ENCODE data around the gene C19orf38.

C19orf38 gene

DNA sequence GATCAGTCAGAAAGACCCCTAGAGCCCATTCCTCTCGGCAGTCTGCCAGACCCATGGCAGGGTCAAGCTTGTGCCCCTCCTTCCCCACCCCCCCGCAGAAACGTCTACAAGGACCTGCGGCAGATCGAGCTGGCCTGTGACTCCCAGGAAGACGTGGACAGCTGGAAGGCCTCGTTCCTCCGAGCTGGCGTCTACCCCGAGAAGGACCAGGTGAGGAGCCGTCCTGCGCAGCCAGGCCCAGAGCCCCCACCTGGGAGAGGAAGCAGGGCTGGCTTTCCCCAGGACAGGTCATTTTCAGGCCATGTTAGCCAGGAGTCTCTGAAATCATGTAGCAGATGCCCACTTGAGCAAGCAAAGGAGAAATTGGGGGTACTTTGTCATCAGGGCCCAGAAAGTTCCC, 24.5 kb upstream of the C19orf38 start:
- no peak overlapping the region for H3K4me3 ChIP-seq (ENCODE audit: low read length, poor library complexity, severe bottlenecking)
- no peak overlapping the region for H3K9ac ChIP-seq (ENCODE audit: low read depth, low read length, poor library complexity, severe bottlenecking)
- H3K4me2 ChIP-seq (ENCODE audit: low read depth, low read length, poor library complexity, severe bottlenecking), result no peak overlapping the region
- no peaks in the 10 kb centered on the region for H3K79me2 ChIP-seq (ENCODE audit: insufficient read depth, low read length)
- H3K9me3 ChIP-seq (ENCODE audit: insufficient read depth, low read depth, low read length), result no peaks in the 10 kb centered on the region
- no peaks in the 10 kb centered on the region for H3K9me2 ChIP-seq (replicated peaks; ENCODE audit: low read depth, low read length)
- H3K36me3 ChIP-seq (ENCODE audit: insufficient read depth, low read length), result peaks cover 60% of the 10 kb centered on the region; the same call in 1 of the 2 replicates
- no peaks in the 10 kb centered on the region for H3F3A ChIP-seq (ENCODE audit: low read depth)
- TF ChIP-seq EZH2phosphoT487 (IDR thresholded peaks at IDR 0.05; ENCODE audit: borderline replicate concordance) (no peak), CTCF (conservative IDR thresholded peaks at IDR 0.05; ENCODE audit: low read length) (no peak)
- H2AFZ ChIP-seq (ENCODE audit: low read length), result no peak overlapping the region
- no peaks in the 10 kb centered on the region for H3K27me3 ChIP-seq (ENCODE audit: insufficient read depth, low read length, poor library complexity, severe bottlenecking)
- H3K4me1 ChIP-seq (ENCODE audit: insufficient read depth, low read length, poor library complexity, severe bottlenecking), result no peaks in the 10 kb centered on the region
- H4K20me1 ChIP-seq (ENCODE audit: insufficient read depth, low read length, poor library complexity, severe bottlenecking), result no peaks in the 10 kb centered on the region

- Histone ChIP-seq H3K4me3 (ENCODE audit: low read length, poor library complexity, severe bottlenecking) (no peak overlapping the region), H3K79me2 (ENCODE audit: insufficient read depth, low read length) (no peaks in the 10 kb centered on the region), H3K9ac (ENCODE audit: low read depth, low read length, poor library complexity, severe bottlenecking) (no peak overlapping the region), H3K27me3 (ENCODE audit: insufficient read depth, low read length, poor library complexity, severe bottlenecking) (no peaks in the 10 kb centered on the region), H4K20me1 (ENCODE audit: insufficient read depth, low read length, poor library complexity, severe bottlenecking) (no peaks in the 10 kb centered on the region), H3K9me2 (replicated peaks; ENCODE audit: low read depth, low read length) (no peaks in the 10 kb centered on the region), H3K9me3 (ENCODE audit: insufficient read depth, low read depth, low read length) (no peaks in the 10 kb centered on the region), H2AFZ (ENCODE audit: low read length) (no peak overlapping the region), H3K4me1 (ENCODE audit: insufficient read depth, low read length, poor library complexity, severe bottlenecking) (no peaks in the 10 kb centered on the region), H3K36me3 (ENCODE audit: insufficient read depth, low read length) (peaks cover 62% of the 10 kb centered on the region; the same call in 1 of the 2 replicates), H3F3A (ENCODE audit: low read depth) (no peaks in the 10 kb centered on the region), H3K4me2 (ENCODE audit: low read depth, low read length, poor library complexity, severe bottlenecking) (no peak overlapping the region)
- TF ChIP-seq CTCF (conservative IDR thresholded peaks at IDR 0.05; ENCODE audit: low read length), result no peak
- no peak for TF ChIP-seq EZH2phosphoT487 (IDR thresholded peaks at IDR 0.05; ENCODE audit: borderline replicate concordance)
Measured at GRCh38 chr19:10826231-10826630, 22.0 kb upstream of the C19orf38 start.

GRCh38 chr19:10826846-10827245, 21.4 kb upstream of the C19orf38 start:
- no peaks in the 10 kb centered on the region for H3K79me2 ChIP-seq (ENCODE audit: insufficient read depth, low read length)
- no peak overlapping the region for H3K4me3 ChIP-seq (ENCODE audit: low read length, poor library complexity, severe bottlenecking)
- no peaks in the 10 kb centered on the region for H3K27me3 ChIP-seq (ENCODE audit: insufficient read depth, low read length, poor library complexity, severe bottlenecking)
- H3K9ac ChIP-seq (ENCODE audit: low read depth, low read length, poor library complexity, severe bottlenecking), result no peak overlapping the region
- no peaks in the 10 kb centered on the region for H3K4me1 ChIP-seq (ENCODE audit: insufficient read depth, low read length, poor library complexity, severe bottlenecking)
- no peaks in the 10 kb centered on the region for H3K9me3 ChIP-seq (ENCODE audit: insufficient read depth, low read depth, low read length)
- no peak overlapping the region for H2AFZ ChIP-seq (ENCODE audit: low read length)
- TF ChIP-seq EZH2phosphoT487 (IDR thresholded peaks at IDR 0.05; ENCODE audit: borderline replicate concordance), result no peak
- no peak for TF ChIP-seq CTCF (conservative IDR thresholded peaks at IDR 0.05; ENCODE audit: low read length)
- H3K9me2 ChIP-seq (replicated peaks; ENCODE audit: low read depth, low read length), result no peaks in the 10 kb centered on the region
- H3F3A ChIP-seq (ENCODE audit: low read depth), result no peaks in the 10 kb centered on the region
- no peaks in the 10 kb centered on the region for H4K20me1 ChIP-seq (ENCODE audit: insufficient read depth, low read length, poor library complexity, severe bottlenecking)
- no peak overlapping the region for H3K4me2 ChIP-seq (ENCODE audit: low read depth, low read length, poor library complexity, severe bottlenecking)
- peaks cover 59% of the 10 kb centered on the region; the same call in 1 of the 2 replicates for H3K36me3 ChIP-seq (ENCODE audit: insufficient read depth, low read length)

All from Loucy (cell line).